Stimulated activated memory B cell treated with anti-CD40 and anti-IgM and Interleukin-4, amounts not matched to agents 10 μg/mL and 1 μg/mL and 100 μg/mL, for 72 hours (primary cell): Measurements from ENCODE around the gene OR2A1.
"Not testable (repeated sequence)": the region's sequence is repeated elsewhere in the genome, so short reads cannot be mapped to it uniquely, and the experiment has no call there.

Experiments
- ATAC-seq: fragments of 150-1000 bp; cut with Tn5 transposase; 2 replicates; pipeline ENCODE4 v1.10.0; 2021
- H3K27ac Mint-ChIP-seq: one replicate; pipeline ENCODE4 v1.8.0; 2022; ENCODE audit warnings: mild to moderate bottlenecking, mixed read lengths
- H3K27me3 Mint-ChIP-seq: one replicate; pipeline ENCODE4 v1.8.0; 2022; ENCODE audit warnings: mixed read lengths
- H3K36me3 Mint-ChIP-seq: one replicate; pipeline ENCODE4 v1.8.0; 2022; ENCODE audit warnings: mixed read lengths
- H3K4me1 Mint-ChIP-seq: one replicate; pipeline ENCODE4 v1.8.0; 2022; ENCODE audit warnings: mixed read lengths
- H3K4me3 Mint-ChIP-seq: one replicate; pipeline ENCODE4 v1.8.0; 2022; ENCODE audit warnings: mild to moderate bottlenecking, moderate library complexity, mixed read lengths
- H3K9me3 Mint-ChIP-seq: one replicate; pipeline ENCODE4 v1.8.0; 2022; ENCODE audit warnings: mixed read lengths

The OR2A1 gene

DNA sequence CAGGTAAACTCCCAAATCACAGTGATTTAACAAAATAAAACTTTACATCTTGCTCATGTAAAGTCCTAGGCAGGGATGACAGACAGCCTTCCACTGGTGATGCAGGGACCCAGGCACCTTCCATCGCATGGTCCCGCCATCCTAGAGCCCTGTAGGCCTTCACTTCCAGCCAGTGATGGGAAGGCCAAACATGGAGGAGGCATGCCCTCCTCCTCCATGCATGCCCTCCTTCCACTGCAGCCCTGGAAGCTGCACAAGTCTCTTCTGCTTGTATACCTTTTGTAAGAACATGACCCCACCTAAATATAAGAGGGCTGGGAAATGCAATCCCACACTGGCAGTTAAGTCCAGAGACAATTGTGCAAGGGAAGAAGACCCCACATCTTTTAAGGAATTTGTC, 2.5 kb upstream of the OR2A1 start:
- not testable (repeated sequence) for H3K4me3 Mint-ChIP-seq, ATAC-seq, H3K4me1 Mint-ChIP-seq, H3K36me3 Mint-ChIP-seq, H3K27ac Mint-ChIP-seq, H3K9me3 Mint-ChIP-seq, H3K27me3 Mint-ChIP-seq

DNA sequence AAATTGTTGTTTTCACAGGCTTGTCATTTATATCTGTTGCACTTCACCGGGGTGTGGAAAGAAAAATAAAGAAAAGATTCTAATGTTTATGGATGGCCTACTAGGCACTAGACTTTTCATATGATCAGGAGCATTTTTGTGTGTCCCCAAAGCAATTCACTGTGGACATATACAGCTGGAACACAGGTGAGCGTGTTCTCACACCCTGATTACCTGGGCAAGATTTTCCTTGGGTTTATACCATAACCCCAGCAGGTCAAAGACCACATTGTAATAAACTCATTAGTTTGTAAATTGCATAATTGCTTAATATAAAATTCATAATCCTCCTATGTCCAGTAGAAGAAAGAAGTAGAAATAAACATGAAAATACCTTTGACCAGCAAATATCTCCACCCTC, 1.0 kb upstream of the OR2A1 start:
- H3K4me3 Mint-ChIP-seq, H3K4me1 Mint-ChIP-seq: not testable (repeated sequence)

GRCh38 chr7:144317537-144317936, 5.3 kb downstream of the OR2A1 start:
- not testable (repeated sequence) for H3K36me3 Mint-ChIP-seq, H3K27ac Mint-ChIP-seq, H3K4me1 Mint-ChIP-seq, H3K9me3 Mint-ChIP-seq, ATAC-seq, H3K4me3 Mint-ChIP-seq, H3K27me3 Mint-ChIP-seq

More for the DNA sequence above, 1.0 kb upstream of the OR2A1 start:
- not testable (repeated sequence) for ATAC-seq, H3K36me3 Mint-ChIP-seq, H3K9me3 Mint-ChIP-seq, H3K27ac Mint-ChIP-seq, H3K27me3 Mint-ChIP-seq

DNA sequence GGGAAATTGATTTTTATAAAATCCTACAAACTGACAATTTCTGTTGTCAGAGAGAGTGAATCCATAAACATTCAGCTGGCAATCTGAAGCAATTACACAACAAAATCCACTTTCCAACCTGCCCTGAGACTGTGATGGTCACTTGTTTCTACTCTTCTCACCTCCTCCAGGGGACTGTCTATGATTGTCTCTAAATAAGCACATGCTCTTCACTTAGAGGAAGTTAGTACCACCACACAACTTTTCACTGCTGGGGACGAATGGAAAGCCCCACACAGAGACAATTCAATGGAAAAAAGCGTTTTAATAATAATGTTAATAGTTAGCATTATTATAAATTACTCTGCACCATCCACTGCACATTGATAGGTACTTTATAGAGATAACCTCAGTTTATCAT, 7.3 kb downstream of the OR2A1 start:
- not testable (repeated sequence) for H3K27ac Mint-ChIP-seq, H3K4me3 Mint-ChIP-seq, ATAC-seq, H3K9me3 Mint-ChIP-seq, H3K4me1 Mint-ChIP-seq, H3K27me3 Mint-ChIP-seq, H3K36me3 Mint-ChIP-seq

GRCh38 chr7:144321677-144322206, 9.5 kb downstream of the OR2A1 start:
- H3K27ac Mint-ChIP-seq, H3K9me3 Mint-ChIP-seq, ATAC-seq, H3K27me3 Mint-ChIP-seq, H3K4me1 Mint-ChIP-seq, H3K36me3 Mint-ChIP-seq, H3K4me3 Mint-ChIP-seq: not testable (repeated sequence)

- not testable (repeated sequence) for H3K9me3 Mint-ChIP-seq, H3K4me3 Mint-ChIP-seq, H3K36me3 Mint-ChIP-seq, H3K27me3 Mint-ChIP-seq, H3K27ac Mint-ChIP-seq, ATAC-seq, H3K4me1 Mint-ChIP-seq
These were observed 11.1 kb downstream of the OR2A1 start for GRCh38 chr7:144323359-144323758.

- not testable (repeated sequence) for ATAC-seq, H3K36me3 Mint-ChIP-seq, H3K9me3 Mint-ChIP-seq, H3K27me3 Mint-ChIP-seq, H3K4me1 Mint-ChIP-seq, H3K4me3 Mint-ChIP-seq, H3K27ac Mint-ChIP-seq
These were observed 13.6 kb downstream of the OR2A1 start for GRCh38 chr7:144325868-144326267.

GRCh38 chr7:144330044-144330443, 17.8 kb downstream of the OR2A1 start:
- H3K9me3 Mint-ChIP-seq, H3K27me3 Mint-ChIP-seq, H3K4me3 Mint-ChIP-seq, H3K36me3 Mint-ChIP-seq, H3K27ac Mint-ChIP-seq, H3K4me1 Mint-ChIP-seq, ATAC-seq: not testable (repeated sequence)

DNA sequence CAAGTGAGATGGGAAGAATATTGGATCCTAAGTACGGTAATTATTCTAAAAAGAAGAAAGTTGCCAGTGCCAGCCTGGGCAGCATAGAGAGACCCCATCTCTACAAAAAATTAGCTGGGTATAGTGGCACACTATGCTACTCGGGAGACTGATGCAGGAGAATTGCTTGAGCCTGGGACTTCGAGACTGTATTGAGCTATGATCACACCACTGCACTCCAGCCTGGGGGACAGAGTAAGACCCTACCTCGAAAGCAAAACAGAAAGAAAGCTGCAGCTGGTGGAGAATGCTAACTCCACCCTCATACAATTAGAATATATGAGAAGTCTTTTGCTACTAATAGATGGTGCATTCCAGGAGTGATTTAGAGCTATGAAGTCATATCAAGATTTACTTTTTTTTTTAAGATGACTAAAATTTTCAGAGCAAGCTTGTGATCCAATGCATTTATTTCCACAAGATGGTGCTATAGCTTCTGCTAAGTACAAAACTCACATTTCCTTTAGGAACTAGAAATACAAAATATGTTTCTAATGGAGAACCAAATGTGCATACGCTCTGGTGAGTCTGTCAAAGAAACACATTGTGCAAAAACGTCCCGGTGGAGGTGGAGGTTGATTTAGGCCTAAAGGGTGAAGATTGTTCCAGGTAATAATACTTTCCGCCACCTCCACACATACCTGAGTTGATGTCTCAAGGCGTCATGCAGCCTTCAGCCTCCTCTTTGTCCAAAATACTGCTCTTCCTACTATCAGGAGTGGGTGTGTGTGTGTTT, 19.2 kb downstream of the OR2A1 start:
- ATAC-seq = peak; percentile 46
- H3K36me3 Mint-ChIP-seq, H3K4me1 Mint-ChIP-seq, H3K9me3 Mint-ChIP-seq, H3K27ac Mint-ChIP-seq, H3K27me3 Mint-ChIP-seq, H3K4me3 Mint-ChIP-seq: not testable (repeated sequence)

GRCh38 chr7:144331996-144332288, 19.7 kb downstream of the OR2A1 start:
- not testable (repeated sequence) for H3K4me1 Mint-ChIP-seq, H3K27me3 Mint-ChIP-seq, H3K36me3 Mint-ChIP-seq, H3K4me3 Mint-ChIP-seq, H3K27ac Mint-ChIP-seq, H3K9me3 Mint-ChIP-seq, ATAC-seq

GRCh38 chr7:144348625-144349024, 36.4 kb downstream of the OR2A1 start:
- not testable (repeated sequence) for H3K27ac Mint-ChIP-seq, H3K36me3 Mint-ChIP-seq, H3K9me3 Mint-ChIP-seq, H3K4me1 Mint-ChIP-seq, H3K27me3 Mint-ChIP-seq, H3K4me3 Mint-ChIP-seq
- peak; percentile 39 for ATAC-seq

DNA sequence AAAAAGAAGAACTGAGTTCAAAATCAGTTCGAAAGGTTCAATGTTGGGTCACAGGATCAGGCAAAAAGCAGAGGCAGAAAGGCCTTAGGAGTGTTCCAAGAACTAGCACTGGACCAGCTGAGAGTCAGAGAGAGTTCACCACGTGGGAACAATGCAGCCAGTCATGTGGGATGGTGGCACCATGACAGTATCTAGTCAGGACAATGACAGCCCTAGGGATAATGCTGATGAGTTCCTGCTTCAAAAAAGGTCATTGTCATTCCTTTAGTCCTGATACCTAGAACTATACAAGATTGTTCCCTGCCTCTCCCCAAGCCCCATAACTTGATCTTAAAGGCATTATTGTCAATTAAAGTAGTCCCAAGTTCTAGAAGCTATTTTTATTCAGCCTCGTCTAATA, 39.4 kb downstream of the OR2A1 start:
- H3K36me3 Mint-ChIP-seq, ATAC-seq, H3K27ac Mint-ChIP-seq, H3K9me3 Mint-ChIP-seq, H3K27me3 Mint-ChIP-seq, H3K4me3 Mint-ChIP-seq: not testable (repeated sequence)
- peaks cover 13% of the 10 kb centered on the region for H3K4me1 Mint-ChIP-seq

DNA sequence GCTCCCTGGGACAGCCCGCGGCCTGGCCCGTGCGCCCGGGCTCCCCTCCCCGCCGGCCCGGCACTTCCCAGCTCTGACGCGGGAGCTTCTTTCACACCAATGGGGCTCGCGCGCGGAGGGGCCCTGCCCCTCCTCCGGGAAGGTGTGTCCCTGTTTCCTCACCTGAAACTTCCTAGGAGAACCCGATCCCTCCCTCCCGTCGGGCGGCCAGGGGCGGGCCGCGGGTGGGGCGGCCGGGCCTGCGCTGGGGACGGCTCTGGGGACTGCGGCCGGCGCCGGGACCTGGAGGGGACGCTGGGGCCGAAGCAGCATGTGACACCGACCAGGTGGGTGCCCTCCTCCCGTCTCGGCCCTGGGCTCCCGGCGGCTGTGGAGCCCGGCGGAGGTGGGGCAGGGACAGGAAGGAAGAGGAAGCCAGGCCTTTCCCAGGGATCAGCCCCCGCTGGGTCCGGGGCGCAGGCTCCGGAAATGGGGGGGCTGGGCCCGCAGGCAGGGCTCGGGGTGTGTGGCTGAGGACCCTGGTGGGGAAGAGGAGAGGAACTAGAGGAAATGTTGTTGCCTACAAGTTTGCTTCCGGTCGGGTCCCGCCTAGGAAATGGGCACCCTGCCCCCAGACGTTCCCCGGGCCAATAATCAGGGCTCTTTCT, 43.1 kb downstream of the OR2A1 start, which contains the start of gene ARHGEF5:
Gene ARHGEF5, plus strand, starts transcription at position 227 of the 647 bp plus-strand sequence. CDS start 7,268 bp downstream, outside the sequence.
- not testable (repeated sequence) for H3K27me3 Mint-ChIP-seq, H3K27ac Mint-ChIP-seq, H3K9me3 Mint-ChIP-seq, H3K36me3 Mint-ChIP-seq
- peaks cover 13% of the 10 kb centered on the region for H3K4me1 Mint-ChIP-seq
- peak; percentile 84 for ATAC-seq
- H3K4me3 Mint-ChIP-seq = peak within 1 kb of the TSS; percentile 78

DNA sequence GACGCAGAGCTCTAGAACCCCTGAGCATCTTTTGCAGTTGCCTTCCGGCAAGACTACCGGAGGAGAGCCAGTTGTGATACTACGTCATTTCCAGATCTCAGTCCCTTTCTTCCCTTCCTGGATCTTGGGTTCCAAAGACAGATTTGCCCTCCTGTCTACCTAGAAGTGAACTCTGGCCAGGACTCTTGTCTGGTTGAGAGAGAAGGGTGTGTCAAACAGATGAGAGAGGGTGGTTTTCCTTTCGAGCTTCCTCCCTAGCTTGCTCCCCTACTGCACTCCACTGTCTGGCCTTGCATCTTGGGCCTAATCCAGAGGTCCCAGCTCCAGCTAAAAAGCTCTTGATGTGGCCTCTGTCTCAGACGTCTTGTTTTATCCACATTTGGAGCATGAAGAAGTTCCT, 44.0 kb downstream of the OR2A1 start:
- H3K27me3 Mint-ChIP-seq, ATAC-seq, H3K36me3 Mint-ChIP-seq, H3K27ac Mint-ChIP-seq, H3K4me3 Mint-ChIP-seq, H3K9me3 Mint-ChIP-seq: not testable (repeated sequence)
- peaks cover 13% of the 10 kb centered on the region for H3K4me1 Mint-ChIP-seq

DNA sequence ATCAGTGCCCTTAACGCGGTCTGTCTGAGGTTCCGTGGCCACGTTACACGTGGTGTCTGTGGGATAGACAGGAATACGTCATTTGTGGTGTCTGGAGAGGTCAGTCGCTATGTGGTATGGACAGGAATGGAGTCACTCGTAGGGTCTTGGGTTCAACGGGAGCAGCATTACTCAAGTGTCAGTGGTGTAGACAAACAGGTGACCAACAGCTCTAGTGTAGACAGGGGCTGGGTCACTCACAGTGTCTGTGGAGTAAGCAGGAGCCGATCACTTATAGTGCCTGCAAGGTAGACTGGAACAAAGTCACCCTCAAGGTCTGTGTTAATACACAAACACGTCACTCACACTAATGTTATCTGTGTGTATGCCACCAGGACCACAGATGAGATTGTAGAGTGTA, 44.6 kb downstream of the OR2A1 start:
- not testable (repeated sequence) for H3K27ac Mint-ChIP-seq, H3K36me3 Mint-ChIP-seq, ATAC-seq, H3K9me3 Mint-ChIP-seq, H3K4me3 Mint-ChIP-seq, H3K27me3 Mint-ChIP-seq
- peaks cover 13% of the 10 kb centered on the region for H3K4me1 Mint-ChIP-seq

DNA sequence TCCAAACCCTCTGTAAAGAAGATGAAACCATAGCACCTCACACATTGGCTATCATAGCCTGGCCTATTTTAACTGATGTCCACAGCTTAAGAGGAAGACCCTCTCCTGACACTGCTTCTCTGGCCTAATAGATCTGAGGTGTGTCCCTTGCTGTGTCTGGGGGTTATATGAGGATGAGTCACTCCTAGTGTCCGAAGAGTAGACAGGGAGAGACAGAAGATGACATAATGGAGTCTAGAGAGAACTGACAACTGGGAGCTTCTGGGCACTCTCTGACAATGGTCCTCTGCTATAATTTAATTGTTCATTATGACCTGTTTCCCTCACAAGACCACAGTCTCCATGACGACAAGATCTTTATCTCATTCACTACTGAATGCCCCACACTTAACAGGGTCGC, 49.8 kb downstream of the OR2A1 start:
- not testable (repeated sequence) for H3K4me1 Mint-ChIP-seq, H3K36me3 Mint-ChIP-seq, H3K27me3 Mint-ChIP-seq, H3K4me3 Mint-ChIP-seq, H3K27ac Mint-ChIP-seq, H3K9me3 Mint-ChIP-seq, ATAC-seq
